ENCODE data around the gene SHC3.

Gene SHC3

DNA sequence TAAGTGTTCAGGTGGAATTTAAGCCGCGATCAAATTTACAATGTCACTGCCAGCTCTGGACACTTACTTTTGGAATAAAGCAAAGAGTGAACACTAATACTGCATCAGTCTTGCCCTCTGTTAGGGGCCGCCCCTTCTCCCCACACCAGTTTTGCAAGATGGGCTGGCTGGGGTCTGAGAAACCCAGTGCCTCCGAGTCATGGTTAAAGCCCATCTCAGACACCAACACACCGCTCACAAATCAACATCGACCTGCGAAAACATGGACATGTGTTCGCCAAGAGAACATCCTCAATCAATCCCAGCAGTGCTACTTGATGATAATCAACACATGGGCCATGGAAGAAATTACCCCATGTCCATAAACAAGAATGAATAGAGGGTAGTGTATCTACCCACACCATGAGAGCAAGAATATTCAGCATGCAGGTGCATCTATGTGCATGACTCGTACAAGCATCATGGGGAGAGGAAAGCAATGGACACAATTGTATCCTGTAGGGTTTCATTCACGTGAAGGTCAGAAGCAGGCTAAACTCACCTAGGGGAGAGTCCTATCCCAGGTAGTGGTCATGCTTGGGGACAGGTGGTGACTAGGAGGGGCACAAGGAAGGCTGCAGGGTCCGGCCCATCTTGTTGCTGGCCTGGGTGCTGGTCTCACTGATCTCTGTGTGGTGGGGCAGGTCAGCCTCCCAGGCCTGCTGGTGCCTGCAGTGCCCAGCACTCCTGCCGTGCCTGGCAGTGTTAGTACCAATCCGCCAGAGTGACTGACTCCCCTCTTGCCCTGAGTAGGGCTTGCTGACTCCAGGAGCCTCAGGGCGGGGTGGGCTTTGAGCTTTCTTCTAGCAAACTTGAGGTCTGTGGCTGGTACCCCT lies 182.3 kb downstream of the SHC3 start:
- no peak for DNase-seq

DNA sequence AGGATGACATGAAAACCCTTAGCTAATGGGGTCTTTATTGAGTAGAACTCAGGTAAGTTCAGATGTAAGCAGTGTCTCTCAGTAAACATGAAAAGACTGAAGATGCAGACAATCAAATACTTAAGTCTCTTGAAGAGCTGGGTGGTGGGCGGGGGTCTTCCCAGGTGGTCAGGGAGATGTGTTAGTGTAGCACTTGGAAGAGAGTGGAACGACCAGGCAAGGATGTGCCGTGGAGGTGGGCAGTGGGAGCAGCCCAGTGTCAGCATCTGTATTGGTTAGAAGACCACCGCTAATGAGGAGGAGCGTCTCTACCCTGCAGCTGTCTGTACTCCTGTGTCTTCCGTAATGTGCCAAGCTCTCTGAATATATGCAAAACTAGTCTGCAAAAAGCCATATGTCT lies 183.0 kb downstream of the SHC3 start:
- no peak for DNase-seq

DNA sequence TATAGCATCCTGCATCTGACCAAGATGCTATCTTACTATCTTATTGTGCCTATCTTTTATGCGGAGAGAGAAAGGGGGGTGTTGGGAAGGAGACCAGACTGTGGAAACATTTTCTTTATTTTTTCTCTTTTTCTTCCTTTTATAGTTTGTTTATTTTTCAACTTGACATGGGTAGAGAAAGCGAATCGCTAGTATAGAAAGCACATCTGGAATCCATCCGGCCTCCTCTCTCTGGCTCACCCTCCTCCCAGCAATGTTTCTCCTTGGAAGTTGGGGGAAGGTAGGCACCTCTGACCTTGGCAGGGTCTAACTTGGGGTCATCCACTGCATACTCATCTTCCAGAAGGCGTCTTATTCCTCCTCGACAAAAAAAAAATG lies 183.4 kb downstream of the SHC3 start:
- no peak for DNase-seq

DNA sequence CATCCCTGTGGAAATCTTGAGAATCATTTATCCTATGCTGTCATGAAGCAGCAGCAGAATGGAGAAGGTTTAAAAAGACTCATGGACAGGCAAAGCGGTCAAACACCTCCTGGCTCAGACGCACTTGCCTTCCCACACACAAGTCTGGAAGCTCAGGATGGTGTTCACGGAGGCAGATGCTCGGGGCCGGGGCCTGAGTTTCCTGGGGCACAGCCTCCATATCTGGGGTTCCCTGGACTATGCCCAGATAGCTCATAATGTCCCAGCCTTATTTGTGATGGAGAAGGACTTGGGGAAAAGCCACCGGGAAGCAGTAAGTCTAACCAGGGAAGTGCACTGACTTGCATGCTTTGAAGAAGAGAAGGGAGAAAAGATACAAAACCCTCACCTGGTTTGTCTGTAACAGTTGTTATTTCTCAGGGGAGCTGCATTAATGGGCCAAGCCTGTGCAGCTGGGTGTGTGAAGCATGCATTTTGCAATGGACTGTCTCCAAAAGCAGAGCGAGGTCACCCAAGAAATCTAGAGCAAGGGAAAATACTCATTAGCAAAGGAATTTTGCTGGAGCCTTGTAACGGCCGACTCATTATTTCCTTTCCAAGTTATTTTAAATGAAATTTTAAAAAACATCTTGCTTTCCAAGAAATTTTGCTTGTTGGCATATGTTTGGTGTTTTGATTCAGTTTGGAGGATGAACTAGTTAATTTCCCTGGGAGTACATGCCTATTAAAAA lies 184.0 kb downstream of the SHC3 start:
- no peak for DNase-seq

DNA sequence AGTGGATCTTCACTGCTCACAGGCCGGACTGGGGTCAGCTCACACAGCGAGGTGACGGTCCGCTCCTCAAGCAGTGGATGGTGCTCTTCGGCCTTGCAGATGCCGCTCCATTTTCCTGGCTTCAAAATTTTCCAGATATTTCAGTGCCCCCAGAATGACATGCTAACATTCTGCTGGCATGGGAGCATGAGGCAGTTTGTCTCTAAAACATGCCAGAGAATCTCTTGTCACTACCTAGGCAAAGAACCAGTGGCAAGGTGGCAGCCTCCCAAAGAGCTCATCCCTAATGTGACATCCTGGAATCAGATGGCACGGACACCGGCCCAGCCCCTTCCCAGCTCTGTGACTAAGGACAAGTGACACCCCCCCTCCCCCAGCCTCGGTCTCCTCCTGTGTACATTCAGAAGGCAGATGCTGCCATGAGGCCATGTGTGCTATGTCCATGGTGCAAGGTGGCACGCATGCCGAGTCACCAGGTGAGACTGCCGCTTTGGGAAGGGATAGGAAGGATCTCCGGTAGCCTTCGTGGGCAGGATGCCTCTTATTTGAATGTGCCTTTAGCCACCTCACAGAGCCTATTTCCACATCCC lies 184.7 kb downstream of the SHC3 start:
- no peak for DNase-seq

DNA sequence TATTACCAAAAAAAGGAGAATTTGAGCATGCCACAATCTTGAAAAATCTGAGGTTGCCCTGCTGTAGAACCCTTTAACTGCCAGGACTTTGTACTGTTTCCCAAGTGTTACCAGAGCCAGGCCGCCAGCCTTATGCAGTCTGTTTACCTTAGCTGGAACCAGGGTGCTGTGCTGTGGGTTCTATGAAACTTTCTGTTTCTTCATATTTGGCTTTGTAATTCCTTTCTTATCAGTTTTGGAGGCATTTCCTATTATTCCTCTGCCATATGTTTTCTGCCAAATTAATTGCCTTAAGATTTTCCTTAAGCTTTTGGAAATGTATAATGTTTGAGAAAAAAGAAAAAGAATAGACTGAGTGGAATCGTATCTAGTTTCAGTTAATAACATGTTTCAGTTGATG lies 185.3 kb downstream of the SHC3 start:
- no peak for DNase-seq

DNA sequence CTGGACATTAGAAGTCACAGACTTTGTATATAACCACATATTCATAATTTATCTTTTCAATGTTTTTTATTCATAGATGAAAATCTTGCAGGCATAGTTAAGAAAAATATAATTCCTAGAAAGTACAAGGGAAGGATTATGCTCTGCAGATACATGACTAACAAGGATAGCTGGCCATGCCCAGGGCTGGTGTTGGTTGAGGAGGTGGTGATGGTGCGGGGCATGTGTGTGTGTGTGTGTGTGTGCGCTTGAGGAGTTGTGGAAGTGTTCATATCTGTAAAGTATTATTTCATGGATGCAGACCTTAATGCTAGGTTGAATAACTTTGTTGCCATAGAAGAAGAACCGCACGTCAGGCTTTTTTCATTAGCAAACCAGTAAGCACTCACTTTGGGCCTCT lies 186.1 kb downstream of the SHC3 start:
- no peak for DNase-seq

DNA sequence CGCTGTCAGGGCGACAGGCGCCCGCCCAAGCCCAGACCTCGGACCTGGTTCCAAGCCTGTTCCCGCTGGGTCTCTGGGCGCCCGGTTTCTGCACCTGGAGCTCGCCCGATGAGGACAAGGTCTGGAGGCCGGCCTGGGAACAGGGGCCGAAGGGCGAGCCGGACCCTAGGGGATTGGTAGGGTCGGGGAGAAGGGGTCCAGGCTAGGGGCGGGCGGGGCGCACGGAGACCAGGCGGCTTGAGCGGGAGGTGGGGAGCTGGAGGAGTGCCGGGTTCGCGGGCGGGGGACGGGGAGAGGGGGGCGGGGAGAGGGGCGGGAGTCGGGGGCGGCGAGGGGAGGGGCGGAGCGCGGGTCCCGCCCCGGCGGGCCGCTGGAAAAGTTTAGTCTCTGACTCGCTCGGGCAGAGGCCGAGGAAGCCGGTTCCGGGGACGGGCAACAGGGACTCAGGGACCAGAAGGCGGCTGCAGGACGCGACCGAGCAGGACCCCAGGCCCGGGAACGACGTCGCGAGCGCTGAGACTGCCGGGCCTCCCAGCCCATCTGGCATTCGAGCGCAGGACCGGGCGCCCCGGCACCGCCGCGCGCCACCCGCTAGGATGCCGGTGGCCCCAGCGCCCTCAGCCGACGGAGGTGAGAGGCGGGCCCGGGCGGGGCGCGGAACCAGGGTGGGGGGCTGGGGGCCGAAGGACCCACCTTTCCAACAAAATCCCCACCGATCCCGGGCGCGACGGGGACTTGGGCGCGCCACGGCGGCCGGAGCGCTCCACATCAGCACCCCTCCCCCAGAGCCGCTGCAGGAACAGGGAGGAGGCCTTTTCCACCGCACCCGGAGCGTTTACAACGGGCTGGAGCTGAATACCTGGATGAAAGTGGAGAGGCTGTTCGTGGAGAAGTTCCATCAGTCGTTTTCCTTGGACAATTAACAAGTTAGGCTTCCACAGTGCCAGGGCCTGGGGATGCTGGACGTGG lies 187.3 kb downstream of the SHC3 start, which contains the start of gene S1PR3:
Gene S1PR3, plus strand, starts transcription at position 403 of the 969 bp plus-strand sequence. CDS start 9,733 bp downstream, outside the sequence.
- no peak for DNase-seq

DNA sequence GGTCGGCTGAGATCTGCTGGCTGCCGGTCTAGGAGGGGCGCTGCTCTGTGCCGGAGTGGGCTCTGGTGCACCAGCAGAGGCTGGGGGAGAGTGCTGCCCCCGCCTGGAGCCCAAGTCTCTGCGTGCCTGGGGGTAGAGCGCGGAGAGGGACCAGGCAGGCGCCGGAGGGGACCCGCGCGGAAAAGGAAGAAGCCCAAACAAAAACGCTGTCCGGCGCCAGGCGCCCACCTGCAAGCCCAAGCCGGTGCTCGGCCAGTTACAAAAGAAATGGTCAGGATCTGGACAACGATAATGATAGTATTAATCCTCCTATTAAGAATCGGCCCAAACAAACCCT lies 187.9 kb downstream of the SHC3 start:
- no peak for DNase-seq

DNA sequence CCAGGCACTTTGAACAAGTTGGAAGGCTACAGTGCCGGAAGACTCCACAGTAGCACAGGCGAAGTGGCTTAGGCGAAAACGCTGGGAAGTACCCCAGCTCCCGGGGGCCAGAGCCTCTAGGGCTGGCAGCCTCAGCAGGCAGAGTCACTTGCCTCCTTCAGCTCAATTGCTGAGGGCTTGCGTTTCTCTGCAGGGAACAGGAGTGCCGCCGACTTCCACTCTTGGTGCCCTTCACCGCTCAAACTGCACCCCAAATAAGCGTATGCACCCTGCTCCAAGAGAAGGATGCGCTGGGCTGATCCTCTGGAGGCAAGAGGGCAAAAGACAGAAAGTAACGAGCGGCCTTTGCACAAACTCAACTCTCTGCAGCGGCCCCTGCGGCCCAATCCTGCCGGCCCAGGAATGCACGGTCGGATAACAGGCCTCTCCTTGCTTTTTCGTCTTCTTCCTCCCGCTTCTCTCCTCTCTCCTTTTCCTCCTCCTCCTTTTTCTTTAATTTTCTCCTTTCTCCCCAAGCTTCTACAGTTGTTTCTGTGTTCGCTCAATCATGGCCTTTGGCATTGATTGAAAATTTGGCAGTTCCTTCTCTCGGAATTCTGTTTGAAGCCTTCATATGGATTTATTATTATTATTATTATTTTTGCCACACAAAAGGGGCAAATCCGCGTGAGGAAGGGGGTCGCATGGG lies 188.4 kb downstream of the SHC3 start:
- no peak for DNase-seq

DNA sequence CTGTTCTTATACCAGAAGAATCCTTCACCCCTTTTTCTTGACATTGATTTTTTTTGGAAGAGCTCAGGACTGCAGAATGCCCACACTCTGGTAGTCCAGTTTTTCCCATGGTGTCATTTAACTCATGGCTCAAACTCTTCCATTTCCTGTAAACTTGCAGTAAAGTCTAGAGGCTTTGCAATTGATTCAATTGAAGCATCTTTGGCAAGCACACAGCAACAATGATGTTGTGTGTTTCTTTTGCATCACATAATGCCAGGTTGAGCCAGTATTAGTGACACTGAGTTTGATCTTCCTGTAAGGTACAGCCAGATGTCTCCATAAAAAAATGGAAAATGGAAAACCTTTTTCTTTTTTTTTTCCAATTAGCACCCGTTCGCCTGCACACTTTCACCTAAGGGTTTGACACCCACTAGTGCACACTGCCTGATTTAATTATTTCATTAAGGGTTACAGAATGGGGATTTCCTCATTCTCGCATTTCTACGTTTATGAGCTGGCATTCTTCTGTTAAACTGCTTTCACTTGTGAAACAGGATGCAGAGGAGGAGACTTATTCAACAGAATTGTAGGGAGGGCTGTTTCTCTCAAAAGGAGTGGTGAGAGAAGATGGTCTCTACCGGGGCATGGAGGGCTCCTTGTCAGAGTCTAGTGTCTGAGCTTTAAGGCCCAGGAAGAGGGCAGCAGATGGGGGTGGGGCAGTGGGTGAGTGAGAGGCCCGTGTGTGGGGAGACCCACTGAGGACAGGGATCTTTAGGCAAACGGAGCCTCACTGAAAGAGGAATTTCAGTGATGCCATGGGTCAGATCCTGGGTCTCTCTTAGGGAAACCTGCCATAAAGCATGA lies 189.6 kb downstream of the SHC3 start:
- no peak for DNase-seq

DNA sequence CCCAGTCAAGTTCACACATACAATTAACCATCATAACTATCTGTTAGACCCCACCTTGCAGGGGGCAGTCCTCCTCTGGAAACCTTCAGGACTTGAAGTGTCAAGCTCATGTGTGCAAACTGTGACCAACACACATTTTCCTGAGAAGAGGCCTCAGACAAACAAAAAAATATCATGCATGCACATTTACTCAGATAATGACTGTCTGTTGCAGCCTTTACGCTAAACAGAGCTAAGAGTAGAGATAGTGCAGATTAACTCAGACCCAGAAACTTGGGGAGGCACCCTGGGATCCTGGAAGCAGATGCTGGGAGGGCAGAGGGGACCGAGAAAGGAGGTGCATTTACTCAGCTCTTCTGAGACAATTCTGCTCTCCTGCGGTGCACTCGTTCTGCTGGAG lies 191.0 kb downstream of the SHC3 start:
- no peak for DNase-seq

DNA sequence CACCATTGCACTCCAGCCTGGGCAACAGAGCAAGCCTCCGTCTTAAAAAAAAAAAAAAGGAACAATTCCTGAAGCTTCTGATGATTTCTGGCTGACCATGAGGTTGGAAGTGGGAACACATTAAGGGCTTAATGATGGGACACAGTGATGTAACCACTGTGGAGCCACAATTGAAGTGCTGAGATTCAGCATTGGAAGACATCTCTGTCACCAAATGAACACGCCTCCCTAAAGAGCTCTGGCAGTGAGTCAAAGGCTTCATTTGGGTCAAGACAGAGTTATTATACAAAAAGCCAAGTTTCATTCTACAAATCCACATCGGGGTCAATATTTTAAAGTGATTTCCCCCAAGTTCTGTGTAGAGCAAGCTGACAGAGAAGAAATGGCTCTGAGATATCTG lies 191.8 kb downstream of the SHC3 start:
- no peak for DNase-seq

DNA sequence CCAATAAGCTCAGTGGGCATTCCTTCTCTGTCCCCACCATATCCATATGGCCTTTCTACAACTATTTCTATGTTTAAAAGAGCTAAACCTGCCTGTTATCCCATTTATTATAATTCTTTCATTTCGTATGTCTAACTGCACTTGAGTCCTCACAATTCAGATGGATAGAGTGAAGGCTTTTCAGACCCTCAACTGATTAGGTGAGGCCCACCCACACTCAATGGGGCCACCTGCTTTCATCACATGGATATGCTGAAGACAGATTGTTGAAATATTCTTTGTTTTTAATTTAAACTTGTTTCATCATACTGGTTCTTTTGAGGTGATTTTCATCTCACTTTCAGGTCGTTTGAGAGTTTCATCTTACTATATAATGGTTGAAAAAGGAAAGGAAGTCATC lies 193.0 kb downstream of the SHC3 start:
- DNase-seq: no peak

DNA sequence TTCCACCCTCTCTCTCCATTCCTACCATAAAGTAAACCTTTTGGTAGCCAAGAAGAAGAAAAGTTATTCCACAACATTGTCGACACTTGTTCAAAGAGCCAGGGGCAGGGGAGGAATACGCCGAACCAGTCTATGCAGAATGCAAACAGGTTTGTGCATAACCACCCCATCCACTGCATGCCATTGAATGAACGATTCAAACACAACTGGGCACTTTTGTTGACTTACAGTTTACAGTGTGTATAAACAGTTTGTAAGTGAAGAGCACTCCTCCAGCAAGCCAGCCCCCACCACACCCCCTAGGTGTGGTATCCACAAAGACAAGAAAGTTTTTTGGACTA lies 194.1 kb downstream of the SHC3 start:
- DNase-seq: no peak

DNA sequence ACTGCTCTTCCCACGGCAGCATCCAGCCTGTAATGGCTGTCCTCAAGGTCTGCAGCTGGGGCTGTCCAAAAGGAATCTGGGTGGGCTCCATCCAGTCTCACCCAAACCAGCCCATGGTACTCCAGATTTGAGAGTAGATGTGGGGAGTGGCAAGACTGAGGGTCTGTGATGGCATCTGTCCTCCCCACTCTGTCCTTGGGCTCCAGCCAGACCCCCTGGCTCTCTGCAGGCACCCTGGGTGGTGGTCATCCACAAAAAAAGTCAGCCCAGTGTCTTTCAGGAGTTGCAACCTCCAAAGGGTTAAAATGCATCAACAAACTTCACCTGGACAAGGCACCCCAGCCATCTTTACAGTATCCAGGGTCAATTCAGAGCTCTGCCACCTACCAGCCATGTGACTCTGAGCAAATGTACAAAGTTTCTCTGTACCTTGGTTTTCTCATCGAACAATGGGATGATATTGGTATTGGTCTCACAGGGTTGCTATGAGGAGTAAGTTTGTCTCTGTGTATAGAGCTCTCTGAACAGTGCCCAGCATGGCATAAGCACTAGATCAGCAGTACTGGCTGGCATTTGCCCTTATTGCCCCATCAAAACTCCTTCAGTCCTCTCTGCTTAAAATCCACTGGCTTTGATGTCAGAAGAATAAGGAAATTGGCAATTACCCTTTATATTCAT lies 194.6 kb downstream of the SHC3 start:
- no peak for DNase-seq

DNA sequence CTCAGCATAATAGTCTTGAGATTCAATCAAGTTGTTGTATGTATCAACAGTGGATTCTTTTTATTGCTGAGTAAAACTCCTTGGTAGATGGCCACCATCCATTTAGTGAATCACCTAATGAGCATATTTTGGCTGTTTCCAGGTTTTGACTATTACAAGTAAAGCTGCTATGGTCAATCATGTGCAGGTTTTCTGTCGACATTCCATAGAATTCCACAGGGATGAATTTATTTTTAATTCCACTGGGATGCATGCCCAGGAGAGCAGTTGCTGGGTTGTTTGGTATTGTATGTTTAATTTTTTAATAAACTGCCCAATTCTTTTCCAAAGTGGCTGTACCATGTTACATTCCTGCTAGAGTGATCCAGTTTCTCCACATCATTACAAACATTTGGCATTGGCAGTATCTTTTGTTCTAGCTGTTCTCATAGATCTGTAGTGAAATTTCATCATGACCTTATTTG lies 197.8 kb downstream of the SHC3 start:
- no peak for DNase-seq

DNA sequence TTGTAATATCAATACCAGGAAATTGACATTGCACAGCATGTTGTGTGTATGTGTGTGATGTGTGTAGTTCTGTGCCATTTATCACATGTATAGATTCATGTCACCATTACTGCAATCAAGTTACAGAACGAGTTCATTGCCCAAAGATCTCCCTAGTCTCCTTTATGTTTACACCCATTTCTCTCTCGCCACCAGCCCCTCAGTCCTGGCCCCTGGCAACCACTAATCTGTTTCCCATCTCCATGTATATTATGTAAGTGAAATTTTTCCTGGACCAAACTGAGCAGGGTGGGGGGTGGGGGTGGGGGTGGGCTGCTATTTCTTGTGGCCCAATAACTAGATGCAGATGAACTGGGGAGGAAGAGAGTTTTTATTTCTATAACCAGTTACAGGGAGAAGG lies 198.8 kb downstream of the SHC3 start:
- DNase-seq: no peak

DNA sequence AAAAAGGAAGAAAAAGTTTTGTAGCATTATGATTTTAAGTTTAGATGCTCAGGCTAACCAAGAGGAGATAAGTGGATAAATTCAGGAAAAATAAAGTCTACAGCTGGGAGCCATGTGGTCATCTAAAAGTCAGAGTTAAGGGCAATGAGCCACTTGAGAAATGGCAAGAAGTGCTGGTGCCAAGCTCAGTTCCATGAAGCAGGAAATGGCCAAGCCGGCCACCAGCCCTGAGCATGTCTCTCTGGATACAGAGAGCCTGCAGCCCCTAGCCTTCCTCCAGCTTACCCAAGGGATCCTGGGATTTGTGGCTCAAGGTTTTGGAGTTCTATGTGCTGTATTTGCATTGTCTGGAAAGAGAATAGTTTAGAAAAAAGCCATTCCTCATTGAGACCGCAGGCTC lies 199.6 kb downstream of the SHC3 start:
- no peak for DNase-seq

DNA sequence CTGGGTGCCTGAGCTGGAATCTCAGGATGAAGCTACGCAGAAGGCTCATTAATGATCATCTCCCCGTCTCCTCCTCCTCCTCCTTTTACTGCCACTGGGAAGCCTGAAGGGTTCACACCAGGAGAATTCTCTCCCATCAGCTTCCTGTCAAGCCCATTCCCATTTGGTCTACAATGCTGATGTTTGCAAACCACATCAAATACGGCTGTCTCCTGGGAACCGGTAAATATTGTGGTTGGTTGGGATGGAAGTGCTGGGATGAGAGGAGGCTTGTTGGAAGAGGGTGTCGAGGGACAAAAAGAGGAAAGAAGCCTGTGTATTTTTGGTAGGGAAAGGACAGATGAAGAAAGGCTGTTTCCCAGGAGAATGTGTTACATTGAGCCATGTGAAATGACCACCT lies 200.6 kb downstream of the SHC3 start:
- no peak for DNase-seq

DNA sequence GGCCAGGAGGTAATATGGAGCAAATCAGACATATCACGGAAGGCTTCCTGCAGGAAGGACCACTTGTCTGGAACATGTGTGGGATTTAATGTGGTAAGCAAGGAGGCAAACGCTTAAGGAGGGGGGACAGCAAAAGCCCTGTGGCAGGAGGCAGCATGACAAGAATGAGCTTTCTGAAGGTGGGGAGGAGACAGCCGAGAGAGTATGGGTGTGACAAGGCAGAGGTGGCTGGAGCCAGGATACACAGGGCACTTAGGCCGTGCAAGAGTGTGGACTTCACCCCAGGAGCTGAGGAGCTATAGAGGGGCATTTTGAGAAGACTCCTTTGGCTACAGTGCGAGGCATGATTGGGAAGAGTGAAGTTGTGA lies 201.7 kb downstream of the SHC3 start:
- DNase-seq: no peak
